Measurements from ENCODE around the gene LRFN4.

GRCh38 chr11:66861774-66862558 lies 5.1 kb downstream of the LRFN4 start:
- TF ChIP-seq CTCF (IDR thresholded peaks at IDR 0.05; ENCODE audit: poor library complexity, severe bottlenecking) = no peak
- TF ChIP-seq REST (IDR thresholded peaks at IDR 0.05; ENCODE audit: borderline replicate concordance) = no peak
- TF ChIP-seq POLR2AphosphoS5 (IDR thresholded peaks at IDR 0.05) = no peak
- TF ChIP-seq EP300 (conservative IDR thresholded peaks at IDR 0.05; ENCODE audit: poor library complexity, severe bottlenecking) = no peak
- no peak for TF ChIP-seq EZH2 (IDR thresholded peaks at IDR 0.05; ENCODE audit: borderline replicate concordance, insufficient read depth, low read length, poor library complexity, severe bottlenecking)
- no peak for TF ChIP-seq SMC3 (conservative IDR thresholded peaks at IDR 0.05; ENCODE audit: poor library complexity)

All from neural cell (in vitro differentiated cells).